Spleen (tissue), 11 donors: ENCODE results near the gene EWSR1. TPM values are rescaled to one million over a fixed set of nuclear protein-coding genes. Genes with fewer than 3 reads are reported as not detected.

Experiments
- DNase-seq: peaks from one replicate; pipeline ENCODE4 v3.0.0-alpha.2; 2020
- H3K27ac ChIP-seq, 8 donors: fragments of 200-600 bp; sonication (generic) in 7 of 8; 1 replicate in 4 of 8; 2 replicates in 4 of 8; pipeline versions ENCODE4 v1.5.0 to v1.8.0; 2016 to 2021; ENCODE audit warnings: inconsistent platforms in 4 of 8, mild to moderate bottlenecking in 4 of 8, moderate library complexity in 1 of 8
- H3K27me3 ChIP-seq, 7 donors: fragments of 200-600 bp; sonication (generic) in 6 of 7; replicated peaks in 1 of 7; 1 replicate in 4 of 7; 2 replicates in 3 of 7; pipeline versions ENCODE4 v1.5.0 to v1.8.0; 2016 to 2021; ENCODE audit warnings: inconsistent platforms in 3 of 7, mild to moderate bottlenecking in 1 of 7
- H3K36me3 ChIP-seq, 6 donors: fragments of 200-600 bp; sonication (generic) in 5 of 6; 1 replicate in 4 of 6; 2 replicates in 2 of 6; pipeline versions ENCODE4 v1.5.0 to v1.8.0; 2016 to 2021; ENCODE audit warnings: inconsistent platforms in 2 of 6
- H3K4me1 ChIP-seq, 6 donors: fragments of 200-600 bp; sonication (generic) in 5 of 6; 1 replicate in 3 of 6; 2 replicates in 3 of 6; pipeline versions ENCODE4 v1.5.0 to v1.8.0; 2016 to 2021; ENCODE audit warnings: inconsistent platforms in 3 of 6
- H3K4me3 ChIP-seq, 8 donors: fragments of 200-600 bp; sonication (generic) in 7 of 8; 1 replicate in 4 of 8; 2 replicates in 4 of 8; pipeline versions ENCODE4 v1.5.0 to v1.8.0; 2016 to 2021; ENCODE audit warnings: inconsistent platforms in 4 of 8, mild to moderate bottlenecking in 4 of 8, moderate library complexity in 2 of 8
- H3K9me3 ChIP-seq, 8 donors: fragments of 200-600 bp; sonication (generic) in 7 of 8; 1 replicate in 4 of 8; 2 replicates in 4 of 8; pipeline versions ENCODE4 v1.5.0 to v1.8.0; 2016 to 2021; ENCODE audit warnings: inconsistent platforms in 4 of 8
- POLR2A ChIP-seq, 3 donors: fragments of 450-650 bp; IDR thresholded peaks; one replicate each; pipeline ENCODE4 v1.5.1; 2017; ENCODE audit warnings: antibody characterized with exemption in 3 of 3, mild to moderate bottlenecking in 1 of 3
- POLR2AphosphoS5 ChIP-seq, 3 donors: sonication (generic); formaldehyde crosslinking; IDR thresholded peaks; one replicate each; pipeline ENCODE4 v1.5.1; 2017; ENCODE audit warnings: antibody characterized with exemption in 3 of 3
- WGBS, 5 donors: extraction: QIAGEN DNeasy Blood & Tissue Kit in 3 of 5; methylation state at CpG; one replicate each; pipeline versions ENCODE4 v1.1.5 to v1.1.7; 2013 to 2018; 5-methylcytosine and 5-hydroxymethylcytosine counted together
- intact Hi-C: fragments of 100-400 bp; cut with DNase I; formaldehyde crosslinking; loops from one replicate; pipeline ENCODE4 v1.15.0; 2023; ENCODE audit warnings: low total_unique reads
- polyA plus RNA-seq, 3 donors: library from polyadenylated mRNA; stranded (reverse); fragments of 200-250 nt; gene quantifications; one replicate each; pipeline ENCODE4 v1.2.1, GENCODE V29; 2013
- total RNA-seq, 7 donors: library from RNA; depleted of rRNA in 3 of 7; stranded (reverse); fragments of >200 nt in 3 of 7; fragmentation: NEBNext Ultra II Directional in 4 of 7; extraction: Animal tissue kit (Norgen Biotek cat#: 25700) in 4 of 7; gene quantifications; one replicate each; pipeline versions ENCODE4 v1.1.0 to v1.2.1, GENCODE V29; 2016 to 2021
- TF ChIP-seq, protein P1 (sequence below), 11 experiments: fragments of 200-600 bp in 7 of 11; fragments of 450-650 bp in 4 of 11; sonication (generic) in 4 of 11; IDR thresholded peaks in 8 of 11; conservative IDR thresholded peaks in 3 of 11; 1 replicate in 7 of 11; 2 replicates in 4 of 11; pipeline versions ENCODE4 v1.4.0 to v1.8.0; 2016 to 2021; ENCODE audit warnings: antibody characterized with exemption in 11 of 11, inconsistent platforms in 4 of 11, mild to moderate bottlenecking in 1 of 11
- donor health status: healthy with polysubstance abuse.
- donor health status: DM: no; HTN: no; CAD: no; lungs with moderate emphysema.
- donor health status: DM: no; HTN: no; CAD: no.
- donor health status: Bipolar disorder and iron deficiency.
- donor health status: healthy.
- donor health status: DM: no; HTN: no; CAD: no.
- donor health status: DM: yes; HTN: yes; CAD: no.

The EWSR1 gene
- total and polyA plus RNA-seq, 10 donors: 127 to 282 (median 239) TPM

DNA sequence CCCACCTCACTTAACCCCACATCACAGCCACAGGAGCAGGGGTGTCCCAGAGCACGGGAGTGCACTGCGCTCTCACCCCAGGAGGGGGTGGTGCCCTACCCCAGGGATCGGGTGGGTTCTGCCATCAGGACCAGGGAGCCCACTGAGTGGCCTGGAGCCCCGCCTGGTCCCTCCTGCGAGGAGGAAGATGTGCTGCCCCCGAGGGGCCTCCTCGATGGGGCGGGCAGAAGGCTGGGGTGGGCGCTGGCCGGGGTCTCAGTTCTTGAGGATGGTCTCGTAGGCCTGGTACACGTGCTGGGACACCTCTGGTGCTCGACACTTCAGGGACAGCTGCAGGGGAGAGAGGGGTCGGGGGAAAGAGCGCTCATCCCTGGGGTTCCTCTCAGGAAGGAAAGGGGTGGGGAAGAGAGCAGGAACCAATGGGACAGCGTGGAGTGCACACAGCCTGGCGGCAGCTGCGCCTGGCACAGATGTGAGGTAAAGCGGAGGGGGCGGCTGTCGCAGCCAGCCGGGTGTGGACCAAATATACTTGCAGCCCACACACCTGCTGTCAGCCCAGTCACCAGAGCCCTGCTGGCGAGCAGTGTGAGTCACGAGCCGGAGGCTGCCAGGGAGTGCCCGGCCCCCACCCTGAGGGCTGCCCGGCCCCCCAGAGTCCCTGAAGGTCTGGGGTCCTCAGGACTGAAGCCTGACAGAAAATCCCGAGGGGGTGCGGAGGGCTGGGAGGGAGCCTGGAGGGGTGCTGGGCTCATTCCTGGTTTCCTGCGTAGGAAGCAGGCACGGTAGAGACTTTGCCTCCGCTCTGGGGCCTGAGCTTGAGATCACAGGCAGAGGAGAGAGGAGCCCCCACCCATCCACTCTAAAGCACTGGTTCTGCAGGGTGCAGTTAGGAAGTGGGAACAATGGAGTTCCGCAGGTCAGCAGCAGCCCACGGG, 60.8 kb downstream of the EWSR1 start:
- no peak overlapping the region for H3K4me3 ChIP-seq
- intact Hi-C loops: no loop called here
- TF ChIP-seq POLR2A (IDR thresholded peaks at IDR 0.05) (no peak), POLR2AphosphoS5 (IDR thresholded peaks at IDR 0.05) (no peak)
- TF ChIP-seq, protein P1, sequence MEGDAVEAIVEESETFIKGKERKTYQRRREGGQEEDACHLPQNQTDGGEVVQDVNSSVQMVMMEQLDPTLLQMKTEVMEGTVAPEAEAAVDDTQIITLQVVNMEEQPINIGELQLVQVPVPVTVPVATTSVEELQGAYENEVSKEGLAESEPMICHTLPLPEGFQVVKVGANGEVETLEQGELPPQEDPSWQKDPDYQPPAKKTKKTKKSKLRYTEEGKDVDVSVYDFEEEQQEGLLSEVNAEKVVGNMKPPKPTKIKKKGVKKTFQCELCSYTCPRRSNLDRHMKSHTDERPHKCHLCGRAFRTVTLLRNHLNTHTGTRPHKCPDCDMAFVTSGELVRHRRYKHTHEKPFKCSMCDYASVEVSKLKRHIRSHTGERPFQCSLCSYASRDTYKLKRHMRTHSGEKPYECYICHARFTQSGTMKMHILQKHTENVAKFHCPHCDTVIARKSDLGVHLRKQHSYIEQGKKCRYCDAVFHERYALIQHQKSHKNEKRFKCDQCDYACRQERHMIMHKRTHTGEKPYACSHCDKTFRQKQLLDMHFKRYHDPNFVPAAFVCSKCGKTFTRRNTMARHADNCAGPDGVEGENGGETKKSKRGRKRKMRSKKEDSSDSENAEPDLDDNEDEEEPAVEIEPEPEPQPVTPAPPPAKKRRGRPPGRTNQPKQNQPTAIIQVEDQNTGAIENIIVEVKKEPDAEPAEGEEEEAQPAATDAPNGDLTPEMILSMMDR (IDR thresholded peaks at IDR 0.05 in 8 of 11, conservative IDR thresholded peaks at IDR 0.05 in 3 of 11): no peak
- WGBS, 5 donors: 86 to 92% (median 90%) methylated on average over 29 to 34 of the region's 34 CpGs
- H3K27me3 ChIP-seq: no peaks in the 10 kb centered on the region
- peaks cover 3 to 35% (median 17%) of the 10 kb centered on the region in 6 donors for H3K4me1 ChIP-seq
- no peak overlapping the region for H3K27ac ChIP-seq
- no peak for DNase-seq
- H3K9me3 ChIP-seq: no peaks in the 10 kb centered on the region
- peaks cover 0 to 81% (median 72%) of the 10 kb centered on the region in 6 donors for H3K36me3 ChIP-seq

DNA sequence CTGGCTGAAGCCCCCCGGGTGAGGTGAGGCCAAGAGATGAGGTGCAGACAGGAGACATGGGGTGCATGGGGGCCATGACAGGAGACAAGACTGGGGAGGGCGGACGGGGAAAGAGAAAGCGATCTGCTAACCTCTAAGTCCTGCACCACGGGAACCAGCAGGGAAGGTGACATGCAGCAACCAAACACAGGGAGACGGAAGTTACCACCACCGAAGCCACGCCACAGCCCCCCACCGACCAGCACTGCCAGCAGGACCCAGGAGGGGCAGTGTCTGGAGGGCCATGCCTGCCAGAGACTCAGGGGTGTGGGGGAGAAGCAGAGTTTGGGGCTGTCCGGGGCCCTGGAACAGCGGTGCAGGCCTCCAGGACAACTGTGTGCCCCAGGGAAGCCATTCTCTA, 61.5 kb downstream of the EWSR1 start:
- Histone ChIP-seq H3K36me3 (peaks cover 0 to 88% (median 79%) of the 10 kb centered on the region in 6 donors), H3K27ac (peak overlapping the region in 1 of 8 donors; percentile 48), H3K4me3 (no peak overlapping the region), H3K9me3 (no peaks in the 10 kb centered on the region), H3K27me3 (no peaks in the 10 kb centered on the region), H3K4me1 (peaks cover 3 to 35% (median 17%) of the 10 kb centered on the region in 6 donors)
- TF ChIP-seq POLR2A (IDR thresholded peaks at IDR 0.05): no peak
- peak in 1 of 3 donors; percentile 25 for TF ChIP-seq POLR2AphosphoS5 (IDR thresholded peaks at IDR 0.05)
- TF ChIP-seq, protein P1 (IDR thresholded peaks at IDR 0.05 in 8 of 11, conservative IDR thresholded peaks at IDR 0.05 in 3 of 11): no peak
- WGBS, 5 donors: 92 to 95% (median 94%) methylated on average over 10 to 11 of the region's 11 CpGs
- intact Hi-C loops: no loop called here
- DNase-seq: no peak

GRCh38 chr22:29330291-29330690, 62.2 kb downstream of the EWSR1 start:
- peaks cover 0 to 95% (median 86%) of the 10 kb centered on the region in 6 donors for H3K36me3 ChIP-seq
- no peak for DNase-seq
- H3K4me3 ChIP-seq: no peak overlapping the region
- intact Hi-C loops: no loop called here
- peak overlapping the region in 5 of 8 donors; percentile 18 to 48 (median 34) for H3K27ac ChIP-seq
- no peaks in the 10 kb centered on the region for H3K27me3 ChIP-seq
- no peaks in the 10 kb centered on the region for H3K9me3 ChIP-seq
- H3K4me1 ChIP-seq: peaks cover 3 to 35% (median 17%) of the 10 kb centered on the region in 6 donors
- 50 to 92% (median 83%) methylated on average over 2 to 19 of the region's 19 CpGs for WGBS, 5 donors
- no peak for TF ChIP-seq POLR2A (IDR thresholded peaks at IDR 0.05)

GRCh38 chr22:29330753-29331152, 62.7 kb downstream of the EWSR1 start:
- peaks cover 0 to 100% (median 91%) of the 10 kb centered on the region in 6 donors for H3K36me3 ChIP-seq

More at GRCh38 chr22:29330753-29331152, 62.7 kb downstream of the EWSR1 start:
- no peak for TF ChIP-seq POLR2A (IDR thresholded peaks at IDR 0.05)
- peak; percentile 70 to 78 (median 77) for TF ChIP-seq POLR2AphosphoS5 (IDR thresholded peaks at IDR 0.05)
- TF ChIP-seq, protein P1 (IDR thresholded peaks at IDR 0.05 in 8 of 11, conservative IDR thresholded peaks at IDR 0.05 in 3 of 11): no peak
- DNase-seq: no peak
- 50 to 83% (median 66%) methylated on average over 8 to 9 of the region's 9 CpGs for WGBS, 5 donors
- peaks cover 3 to 35% (median 17%) of the 10 kb centered on the region in 6 donors for H3K4me1 ChIP-seq
- H3K9me3 ChIP-seq: no peaks in the 10 kb centered on the region
- H3K27ac ChIP-seq: peak overlapping the region in 6 of 8 donors; percentile 18 to 48 (median 30)
- H3K4me3 ChIP-seq: no peak overlapping the region
- H3K27me3 ChIP-seq: no peaks in the 10 kb centered on the region
- intact Hi-C loops: no loop called here
